GM23248 (cell line): ENCODE results near the gene GNB2.

Experiments used
- EZH2 ChIP-seq: fragments of 200-600 bp; sonication (generic); IDR thresholded peaks from 2 replicates; pipeline ENCODE4 v1.6.1; 2018; ENCODE audit warnings: antibody characterized with exemption, mild to moderate bottlenecking; ENCODE audit not compliant: insufficient read depth, poor library complexity, severe bottlenecking
- EZH2phosphoT487 ChIP-seq: fragments of 200-600 bp; sonication (generic); IDR thresholded peaks from 2 replicates; pipeline ENCODE4 v1.6.1; 2018; ENCODE audit warnings: antibody characterized with exemption, moderate library complexity, mild to moderate bottlenecking, low read depth; ENCODE audit not compliant: insufficient read depth

DNA sequence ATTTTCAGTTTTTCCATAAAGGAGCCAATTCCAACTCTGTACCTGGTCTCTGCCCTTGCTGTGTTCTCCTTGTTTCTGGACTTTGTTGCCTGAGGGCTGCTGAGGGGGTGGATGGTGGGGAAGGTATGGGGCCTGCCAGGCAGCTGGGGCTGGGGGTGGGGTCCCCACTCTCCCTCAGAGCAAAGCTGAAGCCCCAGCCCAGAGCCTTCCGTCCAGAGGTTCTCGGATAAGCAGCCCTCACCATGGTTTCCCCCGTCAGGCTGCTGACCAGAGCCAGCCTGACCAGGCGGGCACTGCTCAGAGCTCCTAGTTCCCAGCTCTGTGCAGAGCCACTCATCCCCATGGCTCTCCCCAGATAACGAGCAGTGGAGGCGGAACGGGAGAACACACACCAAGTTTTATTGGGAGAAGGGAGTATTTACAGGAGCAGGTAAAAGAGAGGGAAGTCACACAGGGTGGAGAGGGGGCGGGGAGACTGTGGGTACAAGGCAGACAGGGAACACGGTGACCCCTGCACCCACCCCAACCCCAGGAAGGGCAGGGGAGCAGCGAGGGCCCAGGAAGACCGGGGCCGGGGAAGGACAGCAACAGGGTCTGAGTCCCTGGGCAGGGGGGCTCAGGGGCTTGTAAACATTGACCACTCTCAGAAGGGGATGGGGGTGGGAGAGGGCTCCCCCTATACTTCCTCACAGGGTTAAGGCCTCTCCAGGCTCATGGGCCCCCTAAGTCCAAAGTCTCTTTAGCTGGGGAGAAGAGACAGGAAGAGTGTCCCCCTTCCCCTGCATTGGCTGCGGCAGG, 5.8 kb downstream of the GNB2 start:
- TF ChIP-seq EZH2 (no peak), EZH2phosphoT487 (no peak)
